Activated naive CD8-positive, alpha-beta T cell treated with anti-CD3 and anti-CD28 coated beads for 36 hours (primary cell): ENCODE results near the gene ANKK1. TPM values are rescaled to one million over a fixed set of nuclear protein-coding genes. Genes with fewer than 3 reads are reported as not detected.

ENCODE experiments used
- DNase-seq: peaks from one replicate; pipeline ENCODE4 v3.0.0; 2021
- H3K27ac Mint-ChIP-seq: one replicate; pipeline ENCODE4 v1.8.0; 2022; ENCODE audit warnings: mild to moderate bottlenecking, moderate library complexity, mixed read lengths
- H3K27me3 Mint-ChIP-seq: one replicate; pipeline ENCODE4 v1.8.0; 2022; ENCODE audit warnings: mild to moderate bottlenecking, mixed read lengths
- H3K36me3 Mint-ChIP-seq: one replicate; pipeline ENCODE4 v1.8.0; 2021; ENCODE audit warnings: mild to moderate bottlenecking, mixed read lengths
- H3K4me1 Mint-ChIP-seq: one replicate; pipeline ENCODE4 v1.8.0; 2021; ENCODE audit warnings: mixed read lengths
- H3K4me3 Mint-ChIP-seq: one replicate; pipeline ENCODE4 v1.8.0; 2022; ENCODE audit warnings: mild to moderate bottlenecking, moderate library complexity, mixed read lengths
- H3K9me3 Mint-ChIP-seq: one replicate; pipeline ENCODE4 v1.8.0; 2022; ENCODE audit warnings: mixed read lengths
- total RNA-seq, 2 experiments: library from RNA; stranded (reverse); gene quantifications; one replicate each; pipeline ENCODE4 v1.2.3, GENCODE V29; 2021

Gene ANKK1
- total RNA-seq, 2 experiments from 2014 or later = 0.14 to 0.23 TPM

DNA sequence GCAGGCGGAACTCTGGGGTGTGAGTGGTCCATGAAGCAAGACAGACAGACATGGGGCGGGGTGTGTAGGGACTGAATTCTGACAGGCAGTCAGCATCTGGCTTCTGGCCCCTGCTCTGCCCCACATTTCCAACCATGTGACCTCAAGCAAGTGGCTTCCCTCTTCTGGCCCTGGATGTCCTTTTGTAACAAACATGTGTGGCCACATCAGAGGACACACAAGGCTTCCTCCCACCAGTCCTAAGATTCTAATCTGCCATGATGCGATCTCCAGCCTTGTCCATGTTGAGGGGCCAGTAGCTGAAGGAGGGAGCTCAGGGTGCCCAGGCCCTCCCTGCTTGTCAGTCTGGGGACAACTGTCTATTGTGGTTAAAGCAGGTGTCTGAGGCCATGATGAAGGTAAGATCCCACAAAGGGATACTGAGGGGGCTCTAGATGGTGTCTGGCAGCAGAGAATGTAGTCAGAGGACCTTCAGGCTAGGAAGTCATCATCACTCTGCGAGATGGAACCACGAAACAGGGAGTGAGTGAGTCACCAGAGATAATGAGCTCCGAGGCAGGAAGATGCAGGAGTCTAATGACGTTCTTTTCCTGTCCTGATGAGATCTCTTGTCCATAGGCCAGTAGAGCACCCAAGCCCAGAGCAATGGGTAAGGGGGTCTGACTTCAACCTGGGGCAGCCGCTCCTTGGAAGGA lies 60.2 kb downstream of the ANKK1 start:
- Mint-ChIP-seq H3K27ac (no peak overlapping the region), H3K4me1 (peaks cover 4% of the 10 kb centered on the region), H3K27me3 (peaks cover 10% of the 10 kb centered on the region)

DNA sequence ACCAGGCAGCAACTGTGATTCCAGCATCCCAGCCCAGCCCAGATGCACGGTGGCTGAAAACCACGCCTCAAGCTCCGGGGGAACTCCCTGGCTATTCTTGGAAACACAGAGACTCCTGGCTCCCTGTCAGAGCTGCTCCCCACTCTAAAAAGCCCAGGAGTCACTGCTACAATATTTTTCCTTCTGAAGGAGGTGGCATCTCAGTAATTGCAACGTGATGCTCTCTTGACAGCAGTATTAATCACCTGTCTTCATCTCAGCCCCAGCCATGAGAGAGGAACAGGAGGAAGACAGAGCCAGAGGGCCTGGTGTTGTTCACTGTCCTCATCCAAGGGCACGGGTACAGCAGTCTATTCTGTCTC lies 60.7 kb downstream of the ANKK1 start:
- Mint-ChIP-seq H3K4me1 (peaks cover 4% of the 10 kb centered on the region), H3K27me3 (peaks cover 10% of the 10 kb centered on the region), H3K36me3 (no peaks in the 10 kb centered on the region), H3K4me3 (no peak overlapping the region), H3K27ac (no peak overlapping the region), H3K9me3 (no peaks in the 10 kb centered on the region)
- DNase-seq = no peak

More for the DNA sequence above, 60.2 kb downstream of the ANKK1 start:
- H3K36me3 Mint-ChIP-seq = no peaks in the 10 kb centered on the region
- DNase-seq = no peak
- H3K4me3 Mint-ChIP-seq = no peak overlapping the region
- H3K9me3 Mint-ChIP-seq = no peaks in the 10 kb centered on the region

DNA sequence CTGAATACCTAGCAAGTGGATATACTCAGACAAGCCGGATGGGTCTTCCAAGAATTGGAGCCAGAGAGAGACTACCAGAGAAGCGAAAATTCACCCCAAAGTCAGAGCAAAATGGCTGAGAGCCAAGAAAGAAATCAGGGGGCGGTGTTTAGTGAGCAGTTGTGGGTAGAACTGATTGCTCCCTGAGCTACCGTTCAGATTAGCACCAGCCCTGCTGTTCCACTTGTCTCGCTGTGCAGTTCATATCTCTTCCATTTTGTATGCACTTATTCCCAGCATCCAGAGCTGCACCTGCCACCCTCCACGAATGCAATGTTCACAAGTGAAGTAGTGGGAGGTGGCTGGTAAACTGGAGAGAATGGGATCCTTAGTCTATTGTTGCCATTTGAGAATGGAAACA lies 62.2 kb downstream of the ANKK1 start:
- H3K4me3 Mint-ChIP-seq = no peak overlapping the region
- no peak overlapping the region for H3K27ac Mint-ChIP-seq
- H3K9me3 Mint-ChIP-seq = no peaks in the 10 kb centered on the region
- peaks cover 4% of the 10 kb centered on the region for H3K4me1 Mint-ChIP-seq
- no peak for DNase-seq
- H3K27me3 Mint-ChIP-seq = peaks cover 7% of the 10 kb centered on the region
- H3K36me3 Mint-ChIP-seq = no peaks in the 10 kb centered on the region

Other genes with a start within 250 kb of the ANKK1 start
- gene TTC12, start 73.2 kb upstream of the ANKK1 start, total RNA-seq = 10 to 100 TPM; 14.5 to 16.4 TPM
- gene DRD2, start 87.6 kb downstream of the ANKK1 start, total RNA-seq = not detected